SK-N-SH (cell line): Measurements from ENCODE around the gene CYS1.

ENCODE experiments used
- EZH2phosphoT487 ChIP-seq: fragments of 200-600 bp; sonication (generic); IDR thresholded peaks from 2 replicates; pipeline ENCODE4 v1.6.1; 2017; ENCODE audit warnings: low read depth, mixed run types, mild to moderate bottlenecking, antibody characterized with exemption, moderate library complexity, borderline replicate concordance
- FOSL2 ChIP-seq: IDR thresholded peaks from 2 replicates; pipeline ENCODE4 v1.4.0; 2012; ENCODE audit warnings: low read depth, mild to moderate bottlenecking, moderate library complexity, borderline replicate concordance
- POLR2AphosphoS5 ChIP-seq: IDR thresholded peaks from 2 replicates; pipeline ENCODE4 v1.6.1; 2012; ENCODE audit warnings: low read depth, low read length
- TF ChIP-seq, protein P1 (sequence below): fragments of 200-600 bp; sonication (generic); IDR thresholded peaks from 2 replicates; pipeline ENCODE4 v1.6.1; 2017; ENCODE audit warnings: antibody characterized with exemption, mild to moderate bottlenecking, moderate library complexity

DNA sequence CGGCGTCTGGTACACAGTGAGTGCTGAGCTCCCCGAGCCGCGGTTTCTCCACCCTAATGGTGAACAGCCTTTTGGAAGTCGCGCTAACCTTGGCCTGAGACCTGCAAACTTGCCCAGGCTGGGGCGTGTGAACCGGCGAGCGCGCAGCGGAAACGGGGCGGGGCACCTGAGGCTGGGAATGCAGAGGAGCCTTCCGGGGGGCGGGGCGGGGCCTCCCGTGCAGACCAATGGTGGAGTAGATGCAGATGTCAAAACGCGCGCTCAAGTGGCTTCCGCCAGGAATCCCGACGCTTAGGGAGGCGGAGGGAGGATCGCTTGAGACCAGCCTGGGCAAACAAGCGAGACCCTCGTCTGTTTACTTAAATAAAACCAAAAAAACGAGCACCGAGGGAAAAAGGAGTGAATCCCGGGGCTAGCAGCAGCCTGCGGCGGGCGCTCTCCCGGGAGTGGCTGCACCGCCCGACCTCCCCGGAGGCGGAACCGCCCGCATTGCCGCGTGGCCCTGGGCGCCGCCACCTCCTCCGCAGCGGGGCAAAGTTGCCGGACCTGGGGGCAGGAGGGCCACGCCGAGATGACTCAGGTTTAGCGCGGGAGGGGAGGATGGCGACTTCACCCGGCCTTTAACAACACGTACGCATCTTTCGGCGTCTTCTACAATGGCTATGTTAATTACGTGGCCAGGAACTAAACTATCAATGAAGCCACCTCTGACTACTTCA lies 40.1 kb upstream of the CYS1 start:
- TF ChIP-seq, protein P1, sequence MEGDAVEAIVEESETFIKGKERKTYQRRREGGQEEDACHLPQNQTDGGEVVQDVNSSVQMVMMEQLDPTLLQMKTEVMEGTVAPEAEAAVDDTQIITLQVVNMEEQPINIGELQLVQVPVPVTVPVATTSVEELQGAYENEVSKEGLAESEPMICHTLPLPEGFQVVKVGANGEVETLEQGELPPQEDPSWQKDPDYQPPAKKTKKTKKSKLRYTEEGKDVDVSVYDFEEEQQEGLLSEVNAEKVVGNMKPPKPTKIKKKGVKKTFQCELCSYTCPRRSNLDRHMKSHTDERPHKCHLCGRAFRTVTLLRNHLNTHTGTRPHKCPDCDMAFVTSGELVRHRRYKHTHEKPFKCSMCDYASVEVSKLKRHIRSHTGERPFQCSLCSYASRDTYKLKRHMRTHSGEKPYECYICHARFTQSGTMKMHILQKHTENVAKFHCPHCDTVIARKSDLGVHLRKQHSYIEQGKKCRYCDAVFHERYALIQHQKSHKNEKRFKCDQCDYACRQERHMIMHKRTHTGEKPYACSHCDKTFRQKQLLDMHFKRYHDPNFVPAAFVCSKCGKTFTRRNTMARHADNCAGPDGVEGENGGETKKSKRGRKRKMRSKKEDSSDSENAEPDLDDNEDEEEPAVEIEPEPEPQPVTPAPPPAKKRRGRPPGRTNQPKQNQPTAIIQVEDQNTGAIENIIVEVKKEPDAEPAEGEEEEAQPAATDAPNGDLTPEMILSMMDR = peak; percentile 9; the same call in 1 of the 2 replicates
- TF ChIP-seq POLR2AphosphoS5 (peak; percentile 92), EZH2phosphoT487 (no peak), FOSL2 (peak; percentile 81)
